ENCODE results near the gene TANC2.
A peak's percentile ranks its signal among the peaks of the same experiment; 100 is the strongest.

TANC2 gene

GRCh38 chr17:62963296-62963695, 2.7 kb upstream of the TANC2 start:
- H3K4me3 ChIP-seq (ENCODE audit: severe bottlenecking): no peak overlapping the region
- H3K9me3 ChIP-seq (ENCODE audit: severe bottlenecking): no peaks in the 10 kb centered on the region
- ATAC-seq (ENCODE audit: low read depth): peak; percentile 85
- no peaks in the 10 kb centered on the region for H3K27me3 ChIP-seq (ENCODE audit: insufficient read depth, poor library complexity, severe bottlenecking)
- TF ChIP-seq CTCF (IDR thresholded peaks at IDR 0.05; ENCODE audit: poor library complexity, severe bottlenecking): no peak
- H3K27ac ChIP-seq (ENCODE audit: poor library complexity, severe bottlenecking): peak overlapping the region; percentile 83
- H3K4me1 ChIP-seq (ENCODE audit: insufficient read depth, poor library complexity, severe bottlenecking): peaks cover 10% of the 10 kb centered on the region
- DNase-seq (ENCODE audit: low spot score): no peak
- H3K36me3 ChIP-seq (ENCODE audit: low read depth): peaks cover 13% of the 10 kb centered on the region

GRCh38 chr17:62964506-62964905, 1.5 kb upstream of the TANC2 start:
- no peaks in the 10 kb centered on the region for H3K9me3 ChIP-seq (ENCODE audit: severe bottlenecking)
- H3K4me3 ChIP-seq (ENCODE audit: severe bottlenecking): no peak overlapping the region
- peak overlapping the region; percentile 83 for H3K27ac ChIP-seq (ENCODE audit: poor library complexity, severe bottlenecking)
- ATAC-seq (ENCODE audit: low read depth) (no peak), DNase-seq (ENCODE audit: low spot score) (no peak)
- TF ChIP-seq CTCF (IDR thresholded peaks at IDR 0.05; ENCODE audit: poor library complexity, severe bottlenecking): no peak
- peaks cover 23% of the 10 kb centered on the region for H3K36me3 ChIP-seq (ENCODE audit: low read depth)
- peaks cover 19% of the 10 kb centered on the region for H3K4me1 ChIP-seq (ENCODE audit: insufficient read depth, poor library complexity, severe bottlenecking)
- no peaks in the 10 kb centered on the region for H3K27me3 ChIP-seq (ENCODE audit: insufficient read depth, poor library complexity, severe bottlenecking)

GRCh38 chr17:62965174-62965685, 805 bp upstream of the TANC2 start:
- H3K27me3 ChIP-seq (ENCODE audit: insufficient read depth, poor library complexity, severe bottlenecking): no peaks in the 10 kb centered on the region
- H3K9me3 ChIP-seq (ENCODE audit: severe bottlenecking): no peaks in the 10 kb centered on the region
- H3K4me1 ChIP-seq (ENCODE audit: insufficient read depth, poor library complexity, severe bottlenecking): peaks cover 26% of the 10 kb centered on the region
- ATAC-seq (ENCODE audit: low read depth) (no peak), DNase-seq (ENCODE audit: low spot score) (no peak)
- H3K36me3 ChIP-seq (ENCODE audit: low read depth): peaks cover 30% of the 10 kb centered on the region
- H3K27ac ChIP-seq (ENCODE audit: poor library complexity, severe bottlenecking): peak overlapping the region; percentile 83
- TF ChIP-seq CTCF (IDR thresholded peaks at IDR 0.05; ENCODE audit: poor library complexity, severe bottlenecking): no peak
- H3K4me3 ChIP-seq (ENCODE audit: severe bottlenecking): peak overlapping the region; percentile 99

GRCh38 chr17:62966426-62967204, 580 bp downstream of the TANC2 start:
- Histone ChIP-seq H3K27me3 (ENCODE audit: insufficient read depth, poor library complexity, severe bottlenecking) (no peaks in the 10 kb centered on the region), H3K9me3 (ENCODE audit: severe bottlenecking) (no peaks in the 10 kb centered on the region), H3K4me1 (ENCODE audit: insufficient read depth, poor library complexity, severe bottlenecking) (peaks cover 36% of the 10 kb centered on the region), H3K27ac (ENCODE audit: poor library complexity, severe bottlenecking) (peak overlapping the region; percentile 83), H3K4me3 (ENCODE audit: severe bottlenecking) (peak overlapping the region; percentile 99), H3K36me3 (ENCODE audit: low read depth) (peaks cover 42% of the 10 kb centered on the region)
- ATAC-seq (ENCODE audit: low read depth) (no peak; the same call in 2 of the 3 replicates), DNase-seq (ENCODE audit: low spot score) (no peak)
- no peak for TF ChIP-seq CTCF (IDR thresholded peaks at IDR 0.05; ENCODE audit: poor library complexity, severe bottlenecking)

GRCh38 chr17:62967205-62967529, 1.1 kb downstream of the TANC2 start:
- no peak for ATAC-seq (ENCODE audit: low read depth)

More at GRCh38 chr17:62967205-62967529, 1.1 kb downstream of the TANC2 start:
- Histone ChIP-seq H3K4me3 (ENCODE audit: severe bottlenecking) (peak overlapping the region; percentile 99), H3K27me3 (ENCODE audit: insufficient read depth, poor library complexity, severe bottlenecking) (no peaks in the 10 kb centered on the region), H3K9me3 (ENCODE audit: severe bottlenecking) (no peaks in the 10 kb centered on the region), H3K27ac (ENCODE audit: poor library complexity, severe bottlenecking) (peak overlapping the region; percentile 83), H3K36me3 (ENCODE audit: low read depth) (peaks cover 47% of the 10 kb centered on the region), H3K4me1 (ENCODE audit: insufficient read depth, poor library complexity, severe bottlenecking) (peaks cover 36% of the 10 kb centered on the region)
- no peak for TF ChIP-seq CTCF (IDR thresholded peaks at IDR 0.05; ENCODE audit: poor library complexity, severe bottlenecking)
- DNase-seq (ENCODE audit: low spot score): no peak
